Panc1 (cell line): ENCODE measurements around the gene CAPN15.

Experiments used
- CTCF ChIP-seq: fragments of 450-650 bp; IDR thresholded peaks from 2 replicates; pipeline ENCODE4 v1.5.1; 2017; ENCODE audit warnings: mild to moderate bottlenecking
- POLR2AphosphoS5 ChIP-seq: IDR thresholded peaks from 2 replicates; pipeline ENCODE4 v1.6.1; 2012; ENCODE audit warnings: mild to moderate bottlenecking, low read depth, low read length, moderate library complexity
- REST ChIP-seq, 2 experiments: IDR thresholded peaks; 2 replicates each; pipeline ENCODE4 v1.6.1; 2011 to 2012; ENCODE audit warnings: low read depth in 2 of 2, control low read depth in 1 of 2, low read length in 1 of 2, mild to moderate bottlenecking in 1 of 2, moderate library complexity in 1 of 2; ENCODE audit not compliant: insufficient read depth in 1 of 2
- SIN3A ChIP-seq: IDR thresholded peaks from 2 replicates; pipeline ENCODE4 v1.6.1; 2012; ENCODE audit warnings: low read depth, mild to moderate bottlenecking, low read length, moderate library complexity, borderline replicate concordance; ENCODE audit not compliant: insufficient read depth

DNA sequence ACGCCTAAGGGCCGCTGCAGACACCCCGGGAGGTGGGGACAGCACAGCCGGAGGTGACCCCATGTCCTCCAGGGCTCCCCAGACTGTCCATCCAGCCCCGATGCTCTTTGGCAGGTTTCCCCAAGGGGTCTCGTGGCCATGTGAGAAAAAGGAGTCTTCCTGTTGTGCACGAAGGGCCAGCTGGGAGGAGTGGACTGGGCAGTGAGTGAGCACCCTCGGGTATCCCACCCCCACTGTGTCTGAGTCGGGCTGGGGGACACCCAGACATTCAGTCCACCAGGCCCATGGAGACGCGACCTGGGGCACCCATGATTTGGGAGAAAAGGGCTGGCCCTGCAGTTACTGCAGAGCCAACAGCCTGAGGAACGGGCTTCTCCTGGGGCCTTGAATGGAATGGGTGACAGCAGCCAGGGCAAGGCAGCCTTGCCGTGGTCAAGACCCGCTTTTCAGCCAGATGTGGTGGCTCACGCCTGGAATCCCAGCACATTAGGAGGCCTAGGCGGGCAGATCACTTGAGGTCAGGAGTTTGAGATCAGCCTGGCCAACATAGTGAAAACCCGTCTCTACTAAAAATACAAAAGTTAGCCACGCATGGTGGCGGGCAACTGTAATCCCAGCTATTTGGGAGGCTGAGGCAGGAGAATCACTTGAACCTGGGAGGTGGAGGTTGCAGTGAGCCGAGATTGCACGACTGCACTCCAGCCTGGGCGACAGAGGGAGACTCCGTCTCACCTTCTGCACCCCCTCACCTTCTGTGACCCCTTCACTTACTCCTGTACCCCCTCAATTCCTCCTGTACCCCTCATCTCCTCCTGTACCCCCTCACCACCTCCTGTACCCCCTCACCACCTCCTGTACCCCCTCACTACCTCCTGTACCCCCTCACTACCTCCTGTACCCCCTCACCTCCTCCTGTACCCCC is 24.1 kb upstream of the CAPN15 start:
- TF ChIP-seq CTCF: no peak
- no peak for TF ChIP-seq POLR2AphosphoS5
- TF ChIP-seq REST (IDR thresholded peaks at IDR 0.05; ENCODE audit: insufficient read depth in 1 of 2, low read depth in 2 of 2, low read length in 1 of 2): no peak
- TF ChIP-seq SIN3A: no peak
